ENCODE results near the gene AK8. TPM values are rescaled to one million over a fixed set of nuclear protein-coding genes. Genes with fewer than 3 reads are reported as not detected.

AK8 gene
- total and polyA plus RNA-seq, 2 experiments from 2014 or later: 0.14 to 0.78 TPM

DNA sequence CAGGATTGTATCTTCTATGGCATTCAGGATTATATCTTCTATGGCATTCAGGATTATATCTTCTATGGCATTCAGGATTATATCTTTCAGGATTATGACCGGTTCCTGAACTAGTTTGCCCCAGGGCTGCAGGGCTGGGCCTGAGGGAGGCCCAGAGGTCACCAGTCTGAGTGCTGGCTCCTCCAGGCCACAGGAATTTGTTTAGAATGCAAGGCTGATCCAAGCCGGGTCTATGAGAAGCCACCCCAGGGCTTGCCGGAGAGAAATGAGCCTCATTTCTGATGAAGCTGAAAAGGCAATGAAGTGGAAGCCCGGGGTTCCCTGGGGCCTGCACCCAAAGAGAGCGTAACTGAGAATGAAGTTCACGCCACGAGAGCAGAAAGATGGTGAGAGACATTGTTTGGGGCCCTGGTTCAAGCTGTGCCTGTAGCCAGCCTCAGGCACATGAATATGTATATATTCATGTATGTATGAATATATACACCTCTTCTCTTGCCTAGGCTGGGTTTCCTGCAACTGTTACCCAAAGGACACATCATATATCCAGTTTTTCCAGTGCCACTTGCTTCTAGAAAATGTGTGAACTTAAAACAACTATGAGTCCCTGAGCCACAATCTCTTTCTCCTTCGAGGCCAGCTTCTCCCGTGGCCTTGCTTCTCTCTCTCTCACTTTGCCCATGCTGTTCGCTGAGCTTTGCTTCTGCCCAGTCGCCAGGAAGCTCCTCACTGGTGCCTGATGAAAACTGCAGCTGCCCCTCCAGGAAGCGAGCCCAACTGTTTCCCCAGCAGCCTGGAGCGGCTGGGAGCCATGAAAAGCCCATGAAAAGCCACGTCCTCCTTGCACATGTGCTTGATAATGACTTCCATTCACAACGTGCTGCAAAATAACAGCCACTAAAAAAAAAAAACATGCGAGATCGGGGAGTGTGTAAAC lies 145.5 kb downstream of the AK8 start (continued):
- TF ChIP-seq, protein P1, sequence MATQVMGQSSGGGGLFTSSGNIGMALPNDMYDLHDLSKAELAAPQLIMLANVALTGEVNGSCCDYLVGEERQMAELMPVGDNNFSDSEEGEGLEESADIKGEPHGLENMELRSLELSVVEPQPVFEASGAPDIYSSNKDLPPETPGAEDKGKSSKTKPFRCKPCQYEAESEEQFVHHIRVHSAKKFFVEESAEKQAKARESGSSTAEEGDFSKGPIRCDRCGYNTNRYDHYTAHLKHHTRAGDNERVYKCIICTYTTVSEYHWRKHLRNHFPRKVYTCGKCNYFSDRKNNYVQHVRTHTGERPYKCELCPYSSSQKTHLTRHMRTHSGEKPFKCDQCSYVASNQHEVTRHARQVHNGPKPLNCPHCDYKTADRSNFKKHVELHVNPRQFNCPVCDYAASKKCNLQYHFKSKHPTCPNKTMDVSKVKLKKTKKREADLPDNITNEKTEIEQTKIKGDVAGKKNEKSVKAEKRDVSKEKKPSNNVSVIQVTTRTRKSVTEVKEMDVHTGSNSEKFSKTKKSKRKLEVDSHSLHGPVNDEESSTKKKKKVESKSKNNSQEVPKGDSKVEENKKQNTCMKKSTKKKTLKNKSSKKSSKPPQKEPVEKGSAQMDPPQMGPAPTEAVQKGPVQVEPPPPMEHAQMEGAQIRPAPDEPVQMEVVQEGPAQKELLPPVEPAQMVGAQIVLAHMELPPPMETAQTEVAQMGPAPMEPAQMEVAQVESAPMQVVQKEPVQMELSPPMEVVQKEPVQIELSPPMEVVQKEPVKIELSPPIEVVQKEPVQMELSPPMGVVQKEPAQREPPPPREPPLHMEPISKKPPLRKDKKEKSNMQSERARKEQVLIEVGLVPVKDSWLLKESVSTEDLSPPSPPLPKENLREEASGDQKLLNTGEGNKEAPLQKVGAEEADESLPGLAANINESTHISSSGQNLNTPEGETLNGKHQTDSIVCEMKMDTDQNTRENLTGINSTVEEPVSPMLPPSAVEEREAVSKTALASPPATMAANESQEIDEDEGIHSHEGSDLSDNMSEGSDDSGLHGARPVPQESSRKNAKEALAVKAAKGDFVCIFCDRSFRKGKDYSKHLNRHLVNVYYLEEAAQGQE (IDR thresholded peaks at IDR 0.05; ENCODE audit: unreplicated experiment): no peak
- TF ChIP-seq JUNB (IDR thresholded peaks at IDR 0.05; ENCODE audit: unreplicated experiment): no peak
- no peak for TF ChIP-seq EZH2 (IDR thresholded peaks at IDR 0.05; ENCODE audit: low read depth, unreplicated experiment)
- no peak for TF ChIP-seq CREB1 (CRISPR knock-in tag; IDR thresholded peaks at IDR 0.05; ENCODE audit: low read depth)
- TF ChIP-seq, protein P2, sequence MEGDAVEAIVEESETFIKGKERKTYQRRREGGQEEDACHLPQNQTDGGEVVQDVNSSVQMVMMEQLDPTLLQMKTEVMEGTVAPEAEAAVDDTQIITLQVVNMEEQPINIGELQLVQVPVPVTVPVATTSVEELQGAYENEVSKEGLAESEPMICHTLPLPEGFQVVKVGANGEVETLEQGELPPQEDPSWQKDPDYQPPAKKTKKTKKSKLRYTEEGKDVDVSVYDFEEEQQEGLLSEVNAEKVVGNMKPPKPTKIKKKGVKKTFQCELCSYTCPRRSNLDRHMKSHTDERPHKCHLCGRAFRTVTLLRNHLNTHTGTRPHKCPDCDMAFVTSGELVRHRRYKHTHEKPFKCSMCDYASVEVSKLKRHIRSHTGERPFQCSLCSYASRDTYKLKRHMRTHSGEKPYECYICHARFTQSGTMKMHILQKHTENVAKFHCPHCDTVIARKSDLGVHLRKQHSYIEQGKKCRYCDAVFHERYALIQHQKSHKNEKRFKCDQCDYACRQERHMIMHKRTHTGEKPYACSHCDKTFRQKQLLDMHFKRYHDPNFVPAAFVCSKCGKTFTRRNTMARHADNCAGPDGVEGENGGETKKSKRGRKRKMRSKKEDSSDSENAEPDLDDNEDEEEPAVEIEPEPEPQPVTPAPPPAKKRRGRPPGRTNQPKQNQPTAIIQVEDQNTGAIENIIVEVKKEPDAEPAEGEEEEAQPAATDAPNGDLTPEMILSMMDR (conservative IDR thresholded peaks at IDR 0.05; ENCODE audit: low read depth in 2 of 2): no peak

DNA sequence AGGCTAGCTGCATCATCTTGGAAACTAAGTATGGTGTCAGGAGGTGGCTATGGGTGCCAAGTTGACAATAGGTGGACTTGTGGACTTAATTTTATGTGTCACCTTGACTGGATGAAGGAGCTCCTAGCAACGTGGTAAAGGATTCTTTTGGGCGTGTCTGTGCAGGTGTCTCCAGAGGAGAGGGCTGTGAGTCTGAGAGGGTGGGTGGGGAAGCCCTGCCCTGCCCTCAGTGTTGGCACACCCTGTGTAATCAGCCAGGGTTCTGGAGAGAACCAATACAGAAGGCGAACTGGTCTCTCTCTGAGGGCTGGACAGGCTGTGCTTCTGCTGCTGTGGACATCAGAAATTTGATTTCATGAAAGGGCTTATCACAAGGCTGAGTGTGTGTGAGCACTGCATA lies 146.9 kb downstream of the AK8 start:
- Mint-ChIP-seq H3K4me3 (no peak overlapping the region), H3K4me1 (peaks cover 16% of the 10 kb centered on the region), H3K36me3 (ENCODE audit: low read depth) (no peaks in the 10 kb centered on the region), H3K9me3 (no peaks in the 10 kb centered on the region), H3K27ac (no peak overlapping the region), H3K27me3 (ENCODE audit: insufficient read depth, low read depth, poor library complexity) (peaks cover 4% of the 10 kb centered on the region)
- H3K9me2 ChIP-seq (ENCODE audit: insufficient read depth): no peaks in the 10 kb centered on the region
- H3K4me2 ChIP-seq: no peak overlapping the region
- H2AFZ ChIP-seq: no peak overlapping the region
- H3K27ac ChIP-seq (ENCODE audit: low read depth): no peak overlapping the region
- ATAC-seq (no peak), DNase-seq (ENCODE audit: low spot score) (no peak)
- no peaks in the 10 kb centered on the region for H4K20me1 ChIP-seq (replicated peaks; ENCODE audit: insufficient read depth)
- H3K36me3 ChIP-seq (ENCODE audit: insufficient read depth): no peaks in the 10 kb centered on the region
- H3F3A ChIP-seq (replicated peaks; ENCODE audit: low read depth): no peaks in the 10 kb centered on the region
- H3K4me1 ChIP-seq (ENCODE audit: insufficient read depth): no peaks in the 10 kb centered on the region
- H3K4me3 ChIP-seq: no peak overlapping the region
- no peaks in the 10 kb centered on the region for H3K27me3 ChIP-seq (ENCODE audit: insufficient read depth)
- TF ChIP-seq STAT1 (IDR thresholded peaks at IDR 0.05; ENCODE audit: unreplicated experiment): no peak
- TF ChIP-seq NANOG (IDR thresholded peaks at IDR 0.05; ENCODE audit: borderline replicate concordance): no peak
- TF ChIP-seq POLR2AphosphoS5 (IDR thresholded peaks at IDR 0.05; ENCODE audit: low read depth): no peak
- TF ChIP-seq, protein P1 (IDR thresholded peaks at IDR 0.05; ENCODE audit: unreplicated experiment): no peak
- TF ChIP-seq, protein P2 (conservative IDR thresholded peaks at IDR 0.05; ENCODE audit: low read depth in 2 of 2): no peak
- TF ChIP-seq CREB1 (CRISPR knock-in tag; IDR thresholded peaks at IDR 0.05; ENCODE audit: low read depth): no peak
- no peak for TF ChIP-seq EZH2 (IDR thresholded peaks at IDR 0.05; ENCODE audit: low read depth, unreplicated experiment)
- TF ChIP-seq ZNF331 (CRISPR knock-in tag; IDR thresholded peaks at IDR 0.05; ENCODE audit: low read depth): no peak
- no peak for TF ChIP-seq JUNB (IDR thresholded peaks at IDR 0.05; ENCODE audit: unreplicated experiment)
- H3K79me2 ChIP-seq (replicated peaks; ENCODE audit: insufficient read depth): no peaks in the 10 kb centered on the region

All from GM23338 (cell line).